ENCODE measurements around the gene MAP3K6. TPM values are rescaled to one million over a fixed set of nuclear protein-coding genes. Genes with fewer than 3 reads are reported as not detected.

Gene MAP3K6
- 43.0 and 48.2 TPM in 2 replicates for total RNA-seq
- long read RNA-seq, partial matches to known transcripts, result 2 of 4 reads
- long read RNA-seq, other reads (novel, unspliced or antisense), result 2 of 4 reads

- Mint-ChIP-seq H3K4me3 (ENCODE audit: unreplicated experiment) (peak within 1 kb of the TSS; percentile 87), H3K27ac (ENCODE audit: unreplicated experiment) (peak within 1 kb of the TSS; percentile 97), H3K4me1 (ENCODE audit: unreplicated experiment) (peaks cover 30% of the 10 kb centered on the region), H3K9me3 (ENCODE audit: unreplicated experiment) (no peaks in the 10 kb centered on the region), H3K27me3 (ENCODE audit: unreplicated experiment) (no peaks in the 10 kb centered on the region), H3K36me3 (ENCODE audit: unreplicated experiment) (peaks cover 18% of the 10 kb centered on the region)
- peak; percentile 51 for TF ChIP-seq CTCF (IDR thresholded peaks at IDR 0.05)
- peak; percentile 92 for DNase-seq (ENCODE audit: extremely low spot score, unreplicated experiment)
These were observed at the start of gene MAP3K6 for GRCh38 chr1:27366411-27367159. Gene MAP3K6 (minus strand): TSS chr1:27366961. CDS start chr1:27366597, 364 bp downstream.

DNA sequence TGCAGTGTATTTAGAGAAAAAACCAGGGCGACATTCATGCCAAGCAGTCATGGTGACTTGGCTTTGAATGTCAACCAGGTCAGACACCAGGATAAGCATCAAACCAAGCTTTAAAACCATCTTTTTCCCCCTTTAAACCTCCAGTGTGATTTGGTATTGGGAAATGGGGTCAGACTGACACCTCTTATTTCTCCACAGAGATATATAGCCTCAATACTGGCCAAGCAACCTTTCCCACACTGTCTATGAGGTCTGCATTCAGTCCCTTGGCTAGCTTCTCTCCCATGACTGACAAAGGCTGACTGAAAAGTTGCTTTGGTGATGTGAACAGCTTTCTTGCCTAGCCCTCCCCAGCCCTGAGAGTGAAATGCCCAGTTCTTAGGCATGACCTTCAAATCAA lies 47.3 kb upstream of the MAP3K6 start:
- Mint-ChIP-seq H3K4me3 (ENCODE audit: unreplicated experiment) (no peak overlapping the region), H3K9me3 (ENCODE audit: unreplicated experiment) (no peaks in the 10 kb centered on the region), H3K27me3 (ENCODE audit: unreplicated experiment) (no peaks in the 10 kb centered on the region), H3K36me3 (ENCODE audit: unreplicated experiment) (peaks cover 65% of the 10 kb centered on the region), H3K4me1 (ENCODE audit: unreplicated experiment) (peaks cover 42% of the 10 kb centered on the region), H3K27ac (ENCODE audit: unreplicated experiment) (no peak overlapping the region)
- DNase-seq (ENCODE audit: extremely low spot score, unreplicated experiment), result no peak
- TF ChIP-seq CTCF (IDR thresholded peaks at IDR 0.05), result no peak

GRCh38 chr1:27413004-27413403 lies 46.2 kb upstream of the MAP3K6 start:
- TF ChIP-seq CTCF (IDR thresholded peaks at IDR 0.05), result no peak
- no peak for DNase-seq (ENCODE audit: extremely low spot score, unreplicated experiment)
- Mint-ChIP-seq H3K27ac (ENCODE audit: unreplicated experiment) (no peak overlapping the region), H3K9me3 (ENCODE audit: unreplicated experiment) (no peaks in the 10 kb centered on the region), H3K4me3 (ENCODE audit: unreplicated experiment) (no peak overlapping the region), H3K27me3 (ENCODE audit: unreplicated experiment) (no peaks in the 10 kb centered on the region), H3K4me1 (ENCODE audit: unreplicated experiment) (peaks cover 31% of the 10 kb centered on the region), H3K36me3 (ENCODE audit: unreplicated experiment) (peaks cover 68% of the 10 kb centered on the region)

DNA sequence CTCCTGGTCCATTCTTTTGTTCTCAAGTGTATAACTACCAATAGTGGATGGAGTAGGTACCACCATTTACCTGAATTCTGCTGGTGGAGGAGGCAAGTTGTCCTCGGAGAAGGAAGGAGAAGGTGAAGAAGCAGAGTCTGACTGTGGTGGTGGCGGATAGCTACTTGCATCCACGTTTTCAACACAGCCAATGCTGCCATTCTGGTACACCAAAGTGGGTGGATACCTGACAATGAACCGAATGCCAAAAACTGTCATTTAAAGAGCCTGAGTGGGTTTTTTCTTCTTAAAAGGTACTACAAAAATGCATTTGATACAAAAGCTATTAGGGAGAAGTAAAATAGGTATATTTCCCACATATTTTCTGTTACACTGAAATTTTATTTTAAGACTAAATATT lies 45.7 kb upstream of the MAP3K6 start:
- no peaks in the 10 kb centered on the region for H3K9me3 Mint-ChIP-seq (ENCODE audit: unreplicated experiment)

More for the DNA sequence above, 45.7 kb upstream of the MAP3K6 start:
- H3K27ac Mint-ChIP-seq (ENCODE audit: unreplicated experiment), result no peak overlapping the region
- H3K36me3 Mint-ChIP-seq (ENCODE audit: unreplicated experiment), result peaks cover 69% of the 10 kb centered on the region
- peaks cover 26% of the 10 kb centered on the region for H3K4me1 Mint-ChIP-seq (ENCODE audit: unreplicated experiment)
- H3K27me3 Mint-ChIP-seq (ENCODE audit: unreplicated experiment), result no peaks in the 10 kb centered on the region
- no peak for TF ChIP-seq CTCF (IDR thresholded peaks at IDR 0.05)
- DNase-seq (ENCODE audit: extremely low spot score, unreplicated experiment), result no peak
- no peak overlapping the region for H3K4me3 Mint-ChIP-seq (ENCODE audit: unreplicated experiment)
